Effector memory CD4-positive, alpha-beta T cell (primary cell): ENCODE data around the gene TEX28.
"Not testable (repeated sequence)": the region's sequence is repeated elsewhere in the genome, so short reads cannot be mapped to it uniquely, and the experiment has no call there.

ENCODE experiments used
- DNase-seq, 3 donors: peaks; one replicate each; pipeline ENCODE4 v3.0.0-alpha.2; 2020
- H3K27ac ChIP-seq: 2 replicates; pipeline ENCODE4 v1.7.0; 2013; ENCODE audit warnings: mild to moderate bottlenecking, low read length, moderate library complexity; ENCODE audit not compliant: insufficient read depth, poor library complexity, severe bottlenecking
- H3K27me3 ChIP-seq: replicated peaks from 2 replicates; pipeline ENCODE4 v1.7.0; 2013; ENCODE audit warnings: mild to moderate bottlenecking, low read length; ENCODE audit not compliant: insufficient read depth, control insufficient read depth, poor library complexity, severe bottlenecking
- H3K36me3 ChIP-seq: 2 replicates; pipeline ENCODE4 v1.7.0; 2013; ENCODE audit warnings: mild to moderate bottlenecking, low read length, moderate library complexity; ENCODE audit not compliant: control insufficient read depth, insufficient read depth
- H3K4me1 ChIP-seq: 2 replicates; pipeline ENCODE4 v1.7.0; 2013; ENCODE audit warnings: low read length, mild to moderate bottlenecking; ENCODE audit not compliant: control insufficient read depth, insufficient read depth, poor library complexity, severe bottlenecking
- H3K4me3 ChIP-seq: 2 replicates; pipeline ENCODE4 v1.7.0; 2013; ENCODE audit warnings: low read length, low read depth, mild to moderate bottlenecking; ENCODE audit not compliant: insufficient read depth, poor library complexity, severe bottlenecking
- H3K9me3 ChIP-seq: 2 replicates; pipeline ENCODE4 v1.7.0; 2013; ENCODE audit warnings: mild to moderate bottlenecking, low read length, moderate library complexity; ENCODE audit not compliant: control insufficient read depth

The TEX28 gene

DNA sequence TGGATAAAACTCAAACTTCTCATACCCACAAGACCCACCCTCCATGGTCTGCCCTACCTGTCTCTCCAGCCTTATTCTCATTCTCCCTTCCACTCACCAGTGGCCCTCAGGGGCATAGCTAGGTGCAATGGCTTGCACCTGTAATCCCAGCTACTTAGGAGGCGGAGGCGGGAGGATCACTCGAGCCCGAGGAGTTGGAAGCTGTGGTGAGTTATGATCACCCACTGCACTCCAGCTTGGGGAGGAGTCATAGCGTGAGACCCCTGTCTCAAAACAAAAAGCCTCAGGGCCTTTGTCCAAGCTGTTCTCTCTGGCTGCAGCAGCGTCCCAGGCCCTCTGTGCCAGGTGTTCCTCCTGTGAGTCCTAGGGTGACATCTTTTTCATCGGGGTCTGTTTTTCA is 17.2 kb upstream of the TEX28 start:
- no peak for DNase-seq
- Histone ChIP-seq H3K27ac (no peak overlapping the region), H3K9me3 (no peaks in the 10 kb centered on the region), H3K36me3 (no peaks in the 10 kb centered on the region), H3K4me1 (peaks cover 26% of the 10 kb centered on the region), H3K4me3 (no peak overlapping the region), H3K27me3 (no peaks in the 10 kb centered on the region)

DNA sequence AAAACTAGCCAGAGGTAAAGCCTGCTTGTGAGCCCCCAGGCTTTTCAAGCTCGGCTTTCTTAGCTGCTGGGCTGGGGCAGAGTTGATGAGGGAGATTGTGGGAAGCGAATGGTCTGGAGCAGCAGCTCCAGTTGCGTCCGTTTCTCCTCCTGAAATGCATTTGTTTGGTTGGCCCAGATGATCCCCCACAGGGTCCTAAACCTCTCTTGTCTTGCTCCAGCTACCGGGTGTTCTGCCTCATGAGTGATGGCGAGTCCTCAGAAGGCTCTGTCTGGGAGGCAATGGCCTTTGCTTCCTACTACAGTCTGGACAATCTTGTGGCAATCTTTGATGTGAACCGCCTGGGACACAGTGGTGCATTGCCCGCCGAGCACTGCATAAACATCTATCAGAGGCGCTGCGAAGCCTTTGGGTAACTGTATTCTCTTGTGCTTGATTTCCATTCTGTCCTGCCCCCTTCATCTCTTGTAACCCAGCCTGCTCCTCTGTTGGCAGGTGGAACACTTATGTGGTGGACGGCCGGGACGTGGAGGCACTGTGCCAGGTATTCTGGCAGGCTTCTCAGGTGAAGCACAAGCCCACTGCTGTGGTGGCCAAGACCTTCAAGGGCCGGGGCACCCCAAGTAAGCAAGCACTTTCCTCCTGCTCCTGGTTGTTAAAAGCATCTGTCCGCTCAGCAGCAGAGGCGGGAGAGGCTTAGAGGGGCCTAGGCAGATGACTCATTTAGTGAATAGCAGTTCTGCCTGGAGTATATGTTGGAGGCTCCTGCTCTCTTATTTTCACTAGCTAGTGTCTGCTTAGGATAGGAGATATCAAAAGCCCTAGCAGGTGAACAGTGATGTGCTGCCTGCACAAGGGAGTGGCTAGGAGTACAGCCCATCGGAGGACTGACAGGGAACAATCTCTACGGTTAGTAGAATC is 16.0 kb upstream of the TEX28 start:
- Histone ChIP-seq H3K4me1 (peaks cover 26% of the 10 kb centered on the region), H3K27me3 (no peaks in the 10 kb centered on the region), H3K36me3 (no peaks in the 10 kb centered on the region), H3K9me3 (no peaks in the 10 kb centered on the region), H3K4me3 (no peak overlapping the region), H3K27ac (no peak overlapping the region)
- DNase-seq: no peak

- H3K27me3 ChIP-seq: no peaks in the 10 kb centered on the region
- H3K27ac ChIP-seq: no peak overlapping the region
- H3K9me3 ChIP-seq: no peaks in the 10 kb centered on the region
- no peak overlapping the region for H3K4me3 ChIP-seq
- peak in 1 of 3 donors; percentile 9 for DNase-seq
- H3K36me3 ChIP-seq: no peaks in the 10 kb centered on the region
- H3K4me1 ChIP-seq: peaks cover 26% of the 10 kb centered on the region
Measured at GRCh38 chrX:154309041-154309775, 14.3 kb upstream of the TEX28 start.

- Histone ChIP-seq H3K36me3 (no peaks in the 10 kb centered on the region), H3K9me3 (no peaks in the 10 kb centered on the region), H3K27me3 (no peaks in the 10 kb centered on the region), H3K27ac (no peak overlapping the region), H3K4me1 (peaks cover 25% of the 10 kb centered on the region), H3K4me3 (no peak overlapping the region)
- peak; percentile 60 to 70 (median 61) for DNase-seq
Measured at GRCh38 chrX:154308108-154308946, 13.4 kb upstream of the TEX28 start.

DNA sequence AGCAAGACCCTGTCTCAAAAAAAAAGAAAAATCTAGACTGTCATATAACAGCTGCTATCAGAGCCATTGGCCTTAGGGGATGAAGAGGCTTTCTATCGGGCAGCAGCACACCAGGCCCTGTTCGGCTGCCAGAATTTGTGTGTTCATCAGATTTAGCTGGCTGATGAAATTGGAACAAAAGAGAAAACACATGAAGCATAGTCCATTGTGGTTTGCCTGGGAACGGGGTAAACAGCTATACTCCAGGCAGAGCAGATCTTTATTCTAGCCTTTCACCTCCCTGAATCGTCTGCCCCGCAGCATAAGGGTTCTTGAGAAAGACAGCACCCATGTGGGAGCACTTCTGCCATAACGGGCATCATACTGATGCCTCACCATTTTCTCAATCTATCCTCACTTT is 12.3 kb upstream of the TEX28 start:
- H3K4me1 ChIP-seq: peaks cover 21% of the 10 kb centered on the region
- no peak overlapping the region for H3K27ac ChIP-seq
- no peaks in the 10 kb centered on the region for H3K27me3 ChIP-seq
- DNase-seq: no peak
- no peaks in the 10 kb centered on the region for H3K9me3 ChIP-seq
- no peak overlapping the region for H3K4me3 ChIP-seq
- no peaks in the 10 kb centered on the region for H3K36me3 ChIP-seq

DNA sequence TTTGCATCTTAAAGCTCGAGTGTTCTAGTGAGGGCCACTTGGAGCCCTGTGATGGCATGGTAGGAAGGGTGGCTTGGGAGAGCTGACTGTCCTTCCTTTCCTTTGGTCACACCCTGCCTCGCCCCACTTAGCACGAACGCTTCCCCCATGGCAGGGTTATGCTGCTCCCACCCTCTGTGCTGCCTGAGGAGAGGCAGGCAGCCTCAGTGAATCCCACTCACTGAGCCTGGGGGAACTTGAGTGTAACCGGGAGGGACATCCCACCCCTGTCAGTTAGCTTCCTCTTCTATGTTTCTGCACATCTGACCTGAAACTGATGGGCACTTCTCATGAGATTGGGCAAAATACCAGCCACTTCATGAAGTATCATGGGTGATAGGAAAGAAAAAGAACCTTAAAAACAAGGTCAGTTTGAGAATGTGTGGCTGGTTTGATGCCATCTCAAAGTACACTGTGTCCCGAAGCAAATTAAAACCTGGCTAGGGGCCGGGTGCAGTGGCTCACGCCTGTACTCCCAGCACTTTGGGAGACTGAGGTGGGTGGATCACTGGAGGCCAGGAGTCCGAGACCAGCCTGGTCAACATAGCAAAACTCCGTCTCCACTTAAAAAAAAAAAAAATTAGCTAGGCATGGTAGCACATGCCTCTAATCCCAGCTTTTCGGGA is 10.7 kb upstream of the TEX28 start:
- Histone ChIP-seq H3K36me3 (no peaks in the 10 kb centered on the region), H3K27me3 (no peaks in the 10 kb centered on the region), H3K27ac (no peak overlapping the region), H3K9me3 (no peaks in the 10 kb centered on the region), H3K4me3 (no peak overlapping the region), H3K4me1 (peaks cover 17% of the 10 kb centered on the region)
- no peak for DNase-seq

DNA sequence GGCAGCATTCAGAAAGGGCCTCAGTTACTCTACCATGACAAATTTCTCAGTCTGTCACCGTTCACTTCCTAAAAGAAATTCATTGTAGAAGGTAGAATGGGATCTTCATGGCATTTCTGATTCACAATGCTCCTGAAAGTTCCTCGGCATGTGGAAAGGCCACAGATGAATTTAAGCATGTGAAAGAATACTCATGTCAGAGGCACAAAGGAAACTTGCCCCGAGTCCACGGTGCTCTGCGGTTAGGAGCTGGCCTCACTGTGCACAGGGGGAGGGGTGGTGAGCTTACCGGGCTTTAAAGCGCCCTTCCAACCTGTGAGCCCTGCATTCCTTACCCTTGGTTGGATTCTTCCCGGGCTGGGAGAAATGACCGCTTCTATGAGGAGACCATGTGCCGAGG is 9.9 kb upstream of the TEX28 start:
- H3K9me3 ChIP-seq: no peaks in the 10 kb centered on the region
- H3K36me3 ChIP-seq: no peaks in the 10 kb centered on the region
- H3K4me1 ChIP-seq: peaks cover 17% of the 10 kb centered on the region
- H3K27ac ChIP-seq: no peak overlapping the region
- no peaks in the 10 kb centered on the region for H3K27me3 ChIP-seq
- DNase-seq: no peak
- H3K4me3 ChIP-seq: no peak overlapping the region

- peaks cover 9% of the 10 kb centered on the region for H3K4me1 ChIP-seq
- H3K27me3 ChIP-seq: no peaks in the 10 kb centered on the region
- no peaks in the 10 kb centered on the region for H3K36me3 ChIP-seq
- H3K4me3 ChIP-seq: no peak overlapping the region
- DNase-seq: no peak
- H3K9me3 ChIP-seq: no peaks in the 10 kb centered on the region
- no peak overlapping the region for H3K27ac ChIP-seq
Measured at GRCh38 chrX:154303476-154303875, 8.6 kb upstream of the TEX28 start.

DNA sequence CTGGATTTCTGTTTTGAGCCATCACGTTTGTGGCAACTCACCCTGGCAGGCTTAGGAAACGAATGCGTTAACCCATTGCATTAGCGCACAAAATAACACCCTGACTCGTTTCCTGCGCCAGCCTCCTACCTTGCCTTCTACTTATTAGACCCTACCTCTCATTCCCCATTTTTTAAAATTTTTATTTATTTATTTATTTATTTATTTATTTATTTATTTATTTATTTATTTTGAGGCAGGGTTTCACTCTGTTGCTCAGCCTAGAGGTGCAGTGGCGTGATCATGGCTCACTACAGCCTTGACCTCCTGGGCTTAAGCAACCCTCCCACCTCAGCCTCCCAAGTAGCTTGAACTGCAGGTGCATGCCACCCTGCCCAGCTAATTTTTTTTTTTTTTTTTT is 8.1 kb upstream of the TEX28 start:
- H3K4me3 ChIP-seq, H3K36me3 ChIP-seq, H3K27me3 ChIP-seq, H3K4me1 ChIP-seq, H3K9me3 ChIP-seq, DNase-seq, H3K27ac ChIP-seq: not testable (repeated sequence)
